Stimulated activated CD8-positive, alpha-beta memory T cell treated with anti-CD3 and anti-CD28 coated beads, Interleukin-2, amount 100 ng/mL, for 48 hours (primary cell): ENCODE measurements around the gene STAT4.

Experiments
- DNase-seq, 2 donors: peaks; one replicate each; pipeline ENCODE4 v3.0.0-alpha.2; 2020; ENCODE audit warnings: low read depth in 2 of 2

STAT4 gene

GRCh38 chr2:191015239-191015638, 135.6 kb downstream of the STAT4 start:
- no peak for DNase-seq

GRCh38 chr2:191014653-191015020, 136.2 kb downstream of the STAT4 start:
- no peak for DNase-seq

GRCh38 chr2:191013932-191014652, 136.7 kb downstream of the STAT4 start, which contains the start of gene STAT1:
TSS of gene STAT1 (minus strand) at chr2:191014171. CDS start at chr2:191010003, 4,168 bp downstream.
- peak; percentile 92 to 93 for DNase-seq

GRCh38 chr2:191013682-191013931, 137.2 kb downstream of the STAT4 start:
- DNase-seq = no peak

GRCh38 chr2:191012845-191013681, 137.7 kb downstream of the STAT4 start:
- no peak for DNase-seq

- DNase-seq = no peak
These were observed 138.4 kb downstream of the STAT4 start for GRCh38 chr2:191012346-191012745.

GRCh38 chr2:191010887-191011885, 139.6 kb downstream of the STAT4 start:
- no peak for DNase-seq

- no peak for DNase-seq
These were observed 141.0 kb downstream of the STAT4 start for GRCh38 chr2:191009541-191010374.

GRCh38 chr2:191008286-191008685, 142.5 kb downstream of the STAT4 start:
- no peak for DNase-seq

GRCh38 chr2:191006997-191007783, 143.6 kb downstream of the STAT4 start:
- no peak for DNase-seq

- DNase-seq = no peak
These were observed 144.5 kb downstream of the STAT4 start for GRCh38 chr2:191006297-191006696.

GRCh38 chr2:191003405-191004309, 147.1 kb downstream of the STAT4 start:
- no peak for DNase-seq

- no peak for DNase-seq
These were observed 149.2 kb downstream of the STAT4 start for GRCh38 chr2:191001624-191002023.

GRCh38 chr2:191001032-191001431, 149.8 kb downstream of the STAT4 start:
- no peak for DNase-seq

GRCh38 chr2:190999949-191000665, 150.7 kb downstream of the STAT4 start:
- DNase-seq = no peak

GRCh38 chr2:190999058-190999457, 151.7 kb downstream of the STAT4 start:
- DNase-seq = no peak

GRCh38 chr2:190997526-190998113, 153.2 kb downstream of the STAT4 start:
- no peak for DNase-seq

- no peak for DNase-seq
These were observed 153.8 kb downstream of the STAT4 start for GRCh38 chr2:190996947-190997346.
